Measurements from ENCODE around the gene EPG5. TPM values are rescaled to one million over a fixed set of nuclear protein-coding genes. Genes with fewer than 3 reads are reported as not detected.

The EPG5 gene
- total and polyA plus RNA-seq, 10 of the 15 experiments (the other 5 are each of a cell fraction or from before 2014, with no cell fraction given) = 1.9 to 27.7 (median 9.0) TPM

DNA sequence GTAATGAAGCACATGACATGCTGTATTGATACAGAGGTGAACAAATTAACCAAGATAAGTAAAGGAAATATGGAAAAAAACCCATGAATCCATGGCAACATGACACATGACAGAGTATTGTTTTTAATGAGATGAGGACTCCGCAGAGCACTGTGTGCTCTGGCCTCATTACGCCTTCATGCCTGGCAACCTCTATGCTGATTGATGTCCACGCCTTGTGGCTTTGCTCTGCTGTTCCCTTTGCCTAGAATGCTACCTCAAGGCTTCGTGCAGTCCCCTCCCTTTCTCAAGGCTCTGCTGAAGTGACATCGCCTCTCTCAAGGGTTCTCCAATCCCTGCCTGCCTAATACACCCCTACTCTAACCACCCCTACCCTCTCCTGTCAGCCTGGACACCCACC is 133.3 kb downstream of the EPG5 start:
- ChIA-PET RAD21 (ENCODE audit: unreplicated experiment) (no interaction called here), SMC1A (ENCODE audit: uncharacterized antibody, unreplicated experiment) (interaction anchor here (0.9 kb wide), 1 partner anchor 46 kb away, joined by 5 read pairs; no protein-coding TSS in a partner anchor), POLR2A (no interaction called here), CTCF (interaction anchor here (0.8 kb wide), 1 partner anchor 46 kb away, joined by 3 read pairs; no protein-coding TSS in a partner anchor)
- Histone ChIP-seq H3K4me1 (ENCODE audit: control insufficient read depth, insufficient read depth, low read length) (no peaks in the 10 kb centered on the region), H3K9me3 (replicated peaks; ENCODE audit: control insufficient read depth, insufficient read depth, low read length) (no peaks in the 10 kb centered on the region; the same call in 2 of the 3 replicates), H3K27ac (ENCODE audit: control insufficient read depth, insufficient read depth) (no peak overlapping the region), H3K4me3 (no peak overlapping the region), H3K9ac (ENCODE audit: control insufficient read depth, insufficient read depth, low read length) (no peak overlapping the region), H3K79me2 (ENCODE audit: control insufficient read depth, insufficient read depth, low read length) (no peaks in the 10 kb centered on the region), H2AFZ (ENCODE audit: control insufficient read depth, low read depth, low read length) (no peak overlapping the region), H4K20me1 (ENCODE audit: control insufficient read depth, insufficient read depth) (no peaks in the 10 kb centered on the region), H3K36me3 (ENCODE audit: control insufficient read depth in 2 of 2, insufficient read depth in 2 of 2, low read length in 1 of 2) (no peaks in the 10 kb centered on the region), H3K4me2 (ENCODE audit: control insufficient read depth, insufficient read depth) (no peak overlapping the region), H3K27me3 (replicated peaks in 1 of 2; ENCODE audit: control insufficient read depth in 2 of 2, insufficient read depth in 2 of 2, low read length in 1 of 2) (peaks cover 0 to 4% of the 10 kb centered on the region in 2 experiments; a peak in 1 of 4 replicates)
- no peak for FAIRE-seq
- intact Hi-C loops (cut with micrococcal nuclease; ENCODE audit: unreplicated experiment) (no loop called here), in situ Hi-C loops (cut with MboI) (no loop called here)
- no peak for DNase-seq (ENCODE audit: low read depth, low spot score)
- BruUV-seq (replicated peaks) = no TSS peak
- 28% methylated on average over 5 of the region's 5 CpGs for WGBS (ENCODE audit: insufficient coverage, insufficient replicate concordance, low lambda C conversion rate, missing lambda C conversion rate)
- ATAC-seq = peak; percentile 20; the same call in 2 of the 3 replicates
- TF ChIP-seq ZZZ3 (IDR thresholded peaks at IDR 0.05; ENCODE audit: control insufficient read depth, insufficient read length, low read depth) = no peak
- TF ChIP-seq POLR2AphosphoS5 (IDR thresholded peaks at IDR 0.05; ENCODE audit: low read length) = no peak
- no peak for TF ChIP-seq TCF12 (IDR thresholded peaks at IDR 0.05; ENCODE audit: low read depth, low read length)
- no peak for TF ChIP-seq POU2F2 (IDR thresholded peaks at IDR 0.05; ENCODE audit: borderline replicate concordance, low read depth, low read length)
- TF ChIP-seq MYC (IDR thresholded peaks at IDR 0.05; ENCODE audit: insufficient read depth, insufficient read length, insufficient replicate concordance, low read length, severe bottlenecking) = no peak
- no peak for TF ChIP-seq ZNF217 (IDR thresholded peaks at IDR 0.05)
- TF ChIP-seq, protein P1, sequence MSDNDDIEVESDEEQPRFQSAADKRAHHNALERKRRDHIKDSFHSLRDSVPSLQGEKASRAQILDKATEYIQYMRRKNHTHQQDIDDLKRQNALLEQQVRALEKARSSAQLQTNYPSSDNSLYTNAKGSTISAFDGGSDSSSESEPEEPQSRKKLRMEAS (IDR thresholded peaks at IDR 0.05; ENCODE audit: low read depth, low read length) = no peak
- no peak for TF ChIP-seq SP1 (IDR thresholded peaks at IDR 0.05; ENCODE audit: low read depth, low read length)
- TF ChIP-seq, protein P2, sequence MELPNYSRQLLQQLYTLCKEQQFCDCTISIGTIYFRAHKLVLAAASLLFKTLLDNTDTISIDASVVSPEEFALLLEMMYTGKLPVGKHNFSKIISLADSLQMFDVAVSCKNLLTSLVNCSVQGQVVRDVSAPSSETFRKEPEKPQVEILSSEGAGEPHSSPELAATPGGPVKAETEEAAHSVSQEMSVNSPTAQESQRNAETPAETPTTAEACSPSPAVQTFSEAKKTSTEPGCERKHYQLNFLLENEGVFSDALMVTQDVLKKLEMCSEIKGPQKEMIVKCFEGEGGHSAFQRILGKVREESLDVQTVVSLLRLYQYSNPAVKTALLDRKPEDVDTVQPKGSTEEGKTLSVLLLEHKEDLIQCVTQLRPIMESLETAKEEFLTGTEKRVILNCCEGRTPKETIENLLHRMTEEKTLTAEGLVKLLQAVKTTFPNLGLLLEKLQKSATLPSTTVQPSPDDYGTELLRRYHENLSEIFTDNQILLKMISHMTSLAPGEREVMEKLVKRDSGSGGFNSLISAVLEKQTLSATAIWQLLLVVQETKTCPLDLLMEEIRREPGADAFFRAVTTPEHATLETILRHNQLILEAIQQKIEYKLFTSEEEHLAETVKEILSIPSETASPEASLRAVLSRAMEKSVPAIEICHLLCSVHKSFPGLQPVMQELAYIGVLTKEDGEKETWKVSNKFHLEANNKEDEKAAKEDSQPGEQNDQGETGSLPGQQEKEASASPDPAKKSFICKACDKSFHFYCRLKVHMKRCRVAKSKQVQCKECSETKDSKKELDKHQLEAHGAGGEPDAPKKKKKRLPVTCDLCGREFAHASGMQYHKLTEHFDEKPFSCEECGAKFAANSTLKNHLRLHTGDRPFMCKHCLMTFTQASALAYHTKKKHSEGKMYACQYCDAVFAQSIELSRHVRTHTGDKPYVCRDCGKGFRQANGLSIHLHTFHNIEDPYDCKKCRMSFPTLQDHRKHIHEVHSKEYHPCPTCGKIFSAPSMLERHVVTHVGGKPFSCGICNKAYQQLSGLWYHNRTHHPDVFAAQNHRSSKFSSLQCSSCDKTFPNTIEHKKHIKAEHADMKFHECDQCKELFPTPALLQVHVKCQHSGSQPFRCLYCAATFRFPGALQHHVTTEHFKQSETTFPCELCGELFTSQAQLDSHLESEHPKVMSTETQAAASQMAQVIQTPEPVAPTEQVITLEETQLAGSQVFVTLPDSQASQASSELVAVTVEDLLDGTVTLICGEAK (IDR thresholded peaks at IDR 0.05; ENCODE audit: borderline replicate concordance) = no peak
- no peak for TF ChIP-seq RB1 (IDR thresholded peaks at IDR 0.05; ENCODE audit: borderline replicate concordance)
- TF ChIP-seq, protein P3, sequence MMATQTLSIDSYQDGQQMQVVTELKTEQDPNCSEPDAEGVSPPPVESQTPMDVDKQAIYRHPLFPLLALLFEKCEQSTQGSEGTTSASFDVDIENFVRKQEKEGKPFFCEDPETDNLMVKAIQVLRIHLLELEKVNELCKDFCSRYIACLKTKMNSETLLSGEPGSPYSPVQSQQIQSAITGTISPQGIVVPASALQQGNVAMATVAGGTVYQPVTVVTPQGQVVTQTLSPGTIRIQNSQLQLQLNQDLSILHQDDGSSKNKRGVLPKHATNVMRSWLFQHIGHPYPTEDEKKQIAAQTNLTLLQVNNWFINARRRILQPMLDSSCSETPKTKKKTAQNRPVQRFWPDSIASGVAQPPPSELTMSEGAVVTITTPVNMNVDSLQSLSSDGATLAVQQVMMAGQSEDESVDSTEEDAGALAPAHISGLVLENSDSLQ (IDR thresholded peaks at IDR 0.05) = no peak
- TF ChIP-seq PRDM15 (CRISPR knock-in tag; IDR thresholded peaks at IDR 0.05) = no peak
- no peak for TF ChIP-seq NFYA (IDR thresholded peaks at IDR 0.05; ENCODE audit: borderline replicate concordance, low read depth, low read length)
- TF ChIP-seq RCOR1 (conservative IDR thresholded peaks at IDR 0.05; ENCODE audit: low read depth, low read length) = no peak
- TF ChIP-seq BRCA1 (IDR thresholded peaks at IDR 0.05; ENCODE audit: low read depth, low read length) = no peak
